GM12878 (cell line): ENCODE results near the gene CYP2A7. TPM values are rescaled to one million over a fixed set of nuclear protein-coding genes. Genes with fewer than 3 reads are reported as not detected.
"Not testable (repeated sequence)": the region's sequence is repeated elsewhere in the genome, so short reads cannot be mapped to it uniquely, and the experiment has no call there.

ENCODE experiments used
- ATAC-seq: fragments of 200-7000 bp; cut with Tn5 transposase; 3 replicates; pipeline ENCODE4 v1.9.1; 2020; ENCODE audit warnings: mild to moderate bottlenecking, moderate library complexity
- BruUV-seq: library from RNA; stranded (reverse); fragments of 400-500 nt; replicated peaks from 2 replicates; lab custom pipeline; 2021; lab: Mats Ljungman, UMichigan
- CTCF ChIA-PET: fragments of 300-600 bp; sonication (Branson Sonifier 250); formaldehyde crosslinking; extraction: SDS; loops from one replicate; lab custom pipeline; 2021; ENCODE audit warnings: inconsistent platforms; lab: Yijun Ruan, JAX
- POLR2A ChIA-PET: fragments of 350-600 bp; formaldehyde crosslinking; extraction: SDS; loops from one replicate; lab custom pipeline; 2021; ENCODE audit warnings: inconsistent platforms; lab: Charles Lee
- RAD21 ChIA-PET: fragments of 300-600 bp; sonication (Branson Sonifier 250); formaldehyde crosslinking; loops from one replicate; lab custom pipeline; 2023; ENCODE audit warnings: antibody characterized with exemption; ENCODE audit not compliant: unreplicated experiment; lab: Charles Lee
- SMC1A ChIA-PET: fragments of 300-600 bp; sonication (Branson Sonifier 250); formaldehyde crosslinking; loops from one replicate; lab custom pipeline; 2023; ENCODE audit not compliant: unreplicated experiment, uncharacterized antibody; lab: Charles Lee
- DNase-seq: peaks from one replicate; pipeline ENCODE4 v3.0.0-alpha.2; 2011; ENCODE audit warnings: low read depth, low spot score
- FAIRE-seq: peaks from 3 replicates; lab custom pipeline; 2011; peaks lifted over from hg19 to GRCh38; lab: Jason Lieb, UNC
- H2AFZ ChIP-seq: 2 replicates; pipeline ENCODE4 v1.6.0; 2011; ENCODE audit warnings: low read depth, low read length, control low read depth; ENCODE audit not compliant: control insufficient read depth
- H3K27ac ChIP-seq: 2 replicates; pipeline ENCODE4 v1.5.1; 2011; ENCODE audit warnings: control low read depth; ENCODE audit not compliant: control insufficient read depth, insufficient read depth
- H3K27me3 ChIP-seq, 2 experiments: replicated peaks in 1 of 2; 2 replicates each; pipeline versions ENCODE4 v1.6.0 to v1.6.1; 2011; ENCODE audit warnings: low read length in 1 of 2; ENCODE audit not compliant: control insufficient read depth in 2 of 2, insufficient read depth in 2 of 2
- H3K36me3 ChIP-seq, 2 experiments: 2 replicates each; pipeline ENCODE4 v1.5.1; 2011; ENCODE audit warnings: low read length in 1 of 2; ENCODE audit not compliant: control insufficient read depth in 2 of 2, insufficient read depth in 2 of 2
- H3K4me1 ChIP-seq: 2 replicates; pipeline ENCODE4 v1.6.1; 2011; ENCODE audit warnings: mild to moderate bottlenecking, low read length, moderate library complexity, mixed read lengths; ENCODE audit not compliant: control insufficient read depth, insufficient read depth
- H3K4me2 ChIP-seq: 2 replicates; pipeline ENCODE4 v1.6.0; 2011; ENCODE audit warnings: control low read depth; ENCODE audit not compliant: control insufficient read depth, insufficient read depth
- H3K4me3 ChIP-seq: fragments of 200-600 bp; sonication (generic); 2 replicates; pipeline ENCODE4 v1.5.1; 2016
- H3K79me2 ChIP-seq: 2 replicates; pipeline ENCODE4 v1.6.0; 2011; ENCODE audit warnings: low read length; ENCODE audit not compliant: control insufficient read depth, insufficient read depth
- H3K9ac ChIP-seq: 2 replicates; pipeline ENCODE4 v1.8.0; 2011; ENCODE audit warnings: low read length, control low read depth, mixed read lengths; ENCODE audit not compliant: control insufficient read depth, insufficient read depth
- H3K9me3 ChIP-seq: replicated peaks from 3 replicates; pipeline ENCODE4 v1.5.1; 2011; ENCODE audit warnings: mild to moderate bottlenecking, low read length; ENCODE audit not compliant: control insufficient read depth, insufficient read depth
- H4K20me1 ChIP-seq: 2 replicates; pipeline ENCODE4 v1.6.0; 2011; ENCODE audit not compliant: control insufficient read depth, insufficient read depth
- EZH2 ChIP-seq: IDR thresholded peaks from 2 replicates; pipeline ENCODE4 v1.6.1; 2012; ENCODE audit warnings: low read depth, mild to moderate bottlenecking, control low read depth, inconsistent platforms, low read length, borderline replicate concordance; ENCODE audit not compliant: control insufficient read depth
- FOXK2 ChIP-seq: fragments of 450-650 bp; IDR thresholded peaks from 2 replicates; pipeline ENCODE4 v1.6.1; 2017; ENCODE audit warnings: mild to moderate bottlenecking, moderate library complexity
- NBN ChIP-seq: fragments of 450-650 bp; IDR thresholded peaks from 2 replicates; pipeline ENCODE4 v1.6.1; 2016
- STAT1 ChIP-seq: fragments of 450-650 bp; conservative IDR thresholded peaks from 2 replicates; pipeline ENCODE4 v1.6.1; 2014; ENCODE audit warnings: antibody characterized with exemption, mild to moderate bottlenecking
- TARDBP ChIP-seq: IDR thresholded peaks from 2 replicates; pipeline ENCODE4 v1.6.1; 2016; ENCODE audit warnings: borderline replicate concordance
- ZNF207 ChIP-seq: fragments of 450-650 bp; IDR thresholded peaks from 2 replicates; pipeline ENCODE4 v1.6.1; 2014; ENCODE audit warnings: antibody characterized with exemption, mild to moderate bottlenecking, borderline replicate concordance
- ZNF384 ChIP-seq: IDR thresholded peaks from 2 replicates; pipeline ENCODE4 v1.6.1; 2012; ENCODE audit warnings: low read depth, mild to moderate bottlenecking, low read length, improper control_type of control experiment, borderline replicate concordance
- WGBS: methylation state at CpG from one replicate; pipeline ENCODE4 v1.1.6; 2016; ENCODE audit warnings: low lambda C conversion rate; ENCODE audit not compliant: insufficient replicate concordance, insufficient coverage; ENCODE audit errors: missing lambda C conversion rate; 5-methylcytosine and 5-hydroxymethylcytosine counted together
- in situ Hi-C: fragments of 300-500 bp; cut with MboI; formaldehyde crosslinking; loops from 9 replicates; pipeline ENCODE4 v1.14.3; 2018; ENCODE audit warnings: mixed read lengths
- intact Hi-C: fragments of 100-400 bp; cut with micrococcal nuclease; formaldehyde crosslinking; loops from one replicate; pipeline ENCODE4 v1.14.2; 2022; ENCODE audit not compliant: unreplicated experiment
- polyA plus RNA-seq, 11 experiments: library from polyadenylated mRNA; depleted of rRNA in 4 of 11; unstranded in 6 of 11; stranded (reverse) in 5 of 11; fragments of >200 nt; fragmentation: Nextera tagmentation in 4 of 11; fragmentation: Illumina TruSeq in 1 of 11; extraction: Ambion mirVana in 4 of 11; extraction: Trizol in 1 of 11; gene quantifications; 1 replicate in 1 of 11; 2 replicates in 10 of 11; pipeline versions ENCODE4 v1.2.1 to v1.2.3, GENCODE V29; 2011 to 2016; ENCODE audit warnings: inconsistent platforms in 2 of 11, missing spikeins in 2 of 11, low read depth in 1 of 11
- total RNA-seq, 4 experiments: library from RNA; depleted of rRNA in 3 of 4; stranded (reverse); fragments of >200 nt in 3 of 4; fragmentation: Illumina TruSeq in 1 of 4; extraction: Trizol in 1 of 4; gene quantifications; 2 replicates each; pipeline versions ENCODE4 v1.2.1 to v1.2.3, GENCODE V29; 2013 to 2021
- TF ChIP-seq, protein P1 (sequence below): fragments of 450-650 bp; IDR thresholded peaks from 2 replicates; pipeline ENCODE4 v1.6.1; 2017; ENCODE audit warnings: mild to moderate bottlenecking, moderate library complexity
- TF ChIP-seq, protein P2 (sequence below): IDR thresholded peaks from 2 replicates; pipeline ENCODE4 v1.6.1; 2011; ENCODE audit warnings: borderline replicate concordance, low read depth, mild to moderate bottlenecking, moderate library complexity, mixed read lengths, low read length; ENCODE audit not compliant: insufficient read depth; ENCODE audit errors: extremely low read length
- TF ChIP-seq, protein P3 (sequence below), 3 experiments: IDR thresholded peaks in 2 of 3; conservative IDR thresholded peaks in 1 of 3; 2 replicates each; pipeline ENCODE4 v1.5.1; 2011; ENCODE audit warnings: low read depth in 3 of 3, low read length in 3 of 3, mild to moderate bottlenecking in 3 of 3, control low read depth in 2 of 3, moderate library complexity in 2 of 3, inconsistent platforms in 1 of 3, mixed read lengths in 1 of 3; ENCODE audit not compliant: control insufficient read depth in 2 of 3, insufficient read depth in 1 of 3; ENCODE audit errors: extremely low read depth in 1 of 3

CYP2A7 gene
- total and polyA plus RNA-seq, 10 of the 15 experiments (the other 5 are each of a cell fraction or from before 2014, with no cell fraction given): not detected

GRCh38 chr19:40906512-40906911 is 24.5 kb upstream of the CYP2A7 start:
- no peak overlapping the region for H3K27ac ChIP-seq

DNA sequence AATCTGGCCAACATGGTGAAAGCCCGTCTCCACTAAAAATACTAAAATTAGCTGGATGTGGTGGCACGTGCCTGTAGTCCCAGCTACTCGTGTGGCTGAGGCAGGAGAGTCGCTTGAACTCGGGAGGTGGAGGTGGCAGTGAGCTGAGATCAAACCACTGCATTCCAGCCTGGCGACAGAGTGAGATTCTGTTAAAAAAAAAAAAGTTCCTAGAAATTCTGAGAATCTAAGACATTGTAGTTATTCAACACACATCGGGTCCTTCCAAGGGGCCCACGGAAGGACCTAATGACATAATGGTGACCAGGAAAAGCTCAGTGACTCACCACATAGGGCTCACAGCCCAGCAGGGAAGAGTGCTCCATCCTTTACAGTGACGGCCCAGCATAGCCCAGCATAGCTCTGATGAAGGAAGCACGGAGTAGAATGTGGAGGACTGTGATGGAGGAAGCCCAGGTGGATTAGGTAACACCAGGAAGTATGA is 22.7 kb upstream of the CYP2A7 start:
- H3K4me2 ChIP-seq, POLR2A ChIA-PET, H4K20me1 ChIP-seq, H3K27me3 ChIP-seq, intact Hi-C loops, H3K4me1 ChIP-seq, ATAC-seq, DNase-seq, H3K79me2 ChIP-seq, H3K36me3 ChIP-seq, BruUV-seq, CTCF ChIA-PET, RAD21 ChIA-PET, H3K27ac ChIP-seq, SMC1A ChIA-PET, H3K9ac ChIP-seq, H3K9me3 ChIP-seq, in situ Hi-C loops, FAIRE-seq, H3K4me3 ChIP-seq, H2AFZ ChIP-seq: not testable (repeated sequence)
- 23% methylated on average over 10 of the region's 10 CpGs for WGBS

More at GRCh38 chr19:40906512-40906911, 24.5 kb upstream of the CYP2A7 start:
- intact Hi-C loops: no loop called here
- FAIRE-seq (no peak), DNase-seq (no peak), ATAC-seq (no peak)
- Histone ChIP-seq H4K20me1 (no peaks in the 10 kb centered on the region; the same call in 1 of the 2 replicates), H3K9ac (no peak overlapping the region), H3K9me3 (no peaks in the 10 kb centered on the region), H3K4me3 (no peak overlapping the region), H3K79me2 (no peaks in the 10 kb centered on the region), H2AFZ (no peak overlapping the region), H3K4me1 (no peaks in the 10 kb centered on the region), H3K36me3 (no peaks in the 10 kb centered on the region), H3K27me3 (no peaks in the 10 kb centered on the region; a peak in 2 of 4 replicates), H3K4me2 (no peak overlapping the region)
- ChIA-PET CTCF (interaction anchor here (0.8 to 0.9 kb wide), 2 partner anchors 16 to 68 kb away, joined by 3 to 4 read pairs; no protein-coding TSS in a partner anchor), RAD21 (no interaction called here), SMC1A (interaction anchor here (0.8 to 1.1 kb wide), 2 partner anchors 23 to 1514 kb away, joined by 3 to 4 read pairs; no protein-coding TSS in a partner anchor), POLR2A (no interaction called here)
- TF ChIP-seq FOXK2 (no peak), ZNF207 (no peak), STAT1 (no peak), ZNF384 (no peak), EZH2 (no peak), NBN (no peak), TARDBP (no peak)
- TF ChIP-seq, protein P1, sequence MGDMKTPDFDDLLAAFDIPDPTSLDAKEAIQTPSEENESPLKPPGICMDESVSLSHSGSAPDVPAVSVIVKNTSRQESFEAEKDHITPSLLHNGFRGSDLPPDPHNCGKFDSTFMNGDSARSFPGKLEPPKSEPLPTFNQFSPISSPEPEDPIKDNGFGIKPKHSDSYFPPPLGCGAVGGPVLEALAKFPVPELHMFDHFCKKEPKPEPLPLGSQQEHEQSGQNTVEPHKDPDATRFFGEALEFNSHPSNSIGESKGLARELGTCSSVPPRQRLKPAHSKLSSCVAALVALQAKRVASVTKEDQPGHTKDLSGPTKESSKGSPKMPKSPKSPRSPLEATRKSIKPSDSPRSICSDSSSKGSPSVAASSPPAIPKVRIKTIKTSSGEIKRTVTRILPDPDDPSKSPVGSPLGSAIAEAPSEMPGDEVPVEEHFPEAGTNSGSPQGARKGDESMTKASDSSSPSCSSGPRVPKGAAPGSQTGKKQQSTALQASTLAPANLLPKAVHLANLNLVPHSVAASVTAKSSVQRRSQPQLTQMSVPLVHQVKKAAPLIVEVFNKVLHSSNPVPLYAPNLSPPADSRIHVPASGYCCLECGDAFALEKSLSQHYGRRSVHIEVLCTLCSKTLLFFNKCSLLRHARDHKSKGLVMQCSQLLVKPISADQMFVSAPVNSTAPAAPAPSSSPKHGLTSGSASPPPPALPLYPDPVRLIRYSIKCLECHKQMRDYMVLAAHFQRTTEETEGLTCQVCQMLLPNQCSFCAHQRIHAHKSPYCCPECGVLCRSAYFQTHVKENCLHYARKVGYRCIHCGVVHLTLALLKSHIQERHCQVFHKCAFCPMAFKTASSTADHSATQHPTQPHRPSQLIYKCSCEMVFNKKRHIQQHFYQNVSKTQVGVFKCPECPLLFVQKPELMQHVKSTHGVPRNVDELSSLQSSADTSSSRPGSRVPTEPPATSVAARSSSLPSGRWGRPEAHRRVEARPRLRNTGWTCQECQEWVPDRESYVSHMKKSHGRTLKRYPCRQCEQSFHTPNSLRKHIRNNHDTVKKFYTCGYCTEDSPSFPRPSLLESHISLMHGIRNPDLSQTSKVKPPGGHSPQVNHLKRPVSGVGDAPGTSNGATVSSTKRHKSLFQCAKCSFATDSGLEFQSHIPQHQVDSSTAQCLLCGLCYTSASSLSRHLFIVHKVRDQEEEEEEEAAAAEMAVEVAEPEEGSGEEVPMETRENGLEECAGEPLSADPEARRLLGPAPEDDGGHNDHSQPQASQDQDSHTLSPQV: no peak
- TF ChIP-seq, protein P2, sequence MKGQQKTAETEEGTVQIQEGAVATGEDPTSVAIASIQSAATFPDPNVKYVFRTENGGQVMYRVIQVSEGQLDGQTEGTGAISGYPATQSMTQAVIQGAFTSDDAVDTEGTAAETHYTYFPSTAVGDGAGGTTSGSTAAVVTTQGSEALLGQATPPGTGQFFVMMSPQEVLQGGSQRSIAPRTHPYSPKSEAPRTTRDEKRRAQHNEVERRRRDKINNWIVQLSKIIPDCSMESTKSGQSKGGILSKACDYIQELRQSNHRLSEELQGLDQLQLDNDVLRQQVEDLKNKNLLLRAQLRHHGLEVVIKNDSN: no peak
- TF ChIP-seq, protein P3, sequence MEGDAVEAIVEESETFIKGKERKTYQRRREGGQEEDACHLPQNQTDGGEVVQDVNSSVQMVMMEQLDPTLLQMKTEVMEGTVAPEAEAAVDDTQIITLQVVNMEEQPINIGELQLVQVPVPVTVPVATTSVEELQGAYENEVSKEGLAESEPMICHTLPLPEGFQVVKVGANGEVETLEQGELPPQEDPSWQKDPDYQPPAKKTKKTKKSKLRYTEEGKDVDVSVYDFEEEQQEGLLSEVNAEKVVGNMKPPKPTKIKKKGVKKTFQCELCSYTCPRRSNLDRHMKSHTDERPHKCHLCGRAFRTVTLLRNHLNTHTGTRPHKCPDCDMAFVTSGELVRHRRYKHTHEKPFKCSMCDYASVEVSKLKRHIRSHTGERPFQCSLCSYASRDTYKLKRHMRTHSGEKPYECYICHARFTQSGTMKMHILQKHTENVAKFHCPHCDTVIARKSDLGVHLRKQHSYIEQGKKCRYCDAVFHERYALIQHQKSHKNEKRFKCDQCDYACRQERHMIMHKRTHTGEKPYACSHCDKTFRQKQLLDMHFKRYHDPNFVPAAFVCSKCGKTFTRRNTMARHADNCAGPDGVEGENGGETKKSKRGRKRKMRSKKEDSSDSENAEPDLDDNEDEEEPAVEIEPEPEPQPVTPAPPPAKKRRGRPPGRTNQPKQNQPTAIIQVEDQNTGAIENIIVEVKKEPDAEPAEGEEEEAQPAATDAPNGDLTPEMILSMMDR (IDR thresholded peaks at IDR 0.05 in 2 of 3, conservative IDR thresholded peaks at IDR 0.05 in 1 of 3; ENCODE audit: control insufficient read depth in 2 of 3, extremely low read depth in 1 of 3, insufficient read depth in 1 of 3, low read depth in 3 of 3, low read length in 3 of 3): no peak
- in situ Hi-C loops: no loop called here
- no TSS peak for BruUV-seq
